Stimulated activated CD8-positive, alpha-beta memory T cell treated with anti-CD3 and anti-CD28 coated beads, Interleukin-4, amount 100 ng/mL, for 4 hours (primary cell): Measurements from ENCODE around the gene RAI1.

Source experiments
- DNase-seq, 2 donors: peaks; one replicate each; pipeline ENCODE4 v3.0.0-alpha.2; 2020; ENCODE audit warnings: low read depth in 2 of 2, low spot score in 1 of 2

RAI1 gene

DNA sequence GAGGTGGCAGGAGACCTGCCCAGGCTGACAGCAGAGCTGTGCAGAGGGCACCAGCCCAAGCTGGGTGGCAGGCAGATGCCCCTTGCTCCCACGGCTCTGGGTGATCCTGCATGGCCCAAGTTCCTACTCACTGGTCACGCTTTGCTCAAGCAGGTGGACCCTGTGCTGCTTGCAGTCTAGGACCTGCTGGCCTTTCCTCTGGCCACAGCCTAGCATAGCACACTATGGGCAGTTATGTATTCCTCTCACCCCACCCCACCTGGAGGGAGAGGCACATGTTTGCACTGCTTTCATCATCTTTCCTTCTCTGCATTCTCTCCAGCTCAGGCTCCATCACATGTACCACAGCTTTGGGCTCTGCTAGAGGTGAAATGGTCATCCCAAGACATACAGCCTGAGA lies 175.1 kb downstream of the RAI1 start:
- DNase-seq, result no peak

DNA sequence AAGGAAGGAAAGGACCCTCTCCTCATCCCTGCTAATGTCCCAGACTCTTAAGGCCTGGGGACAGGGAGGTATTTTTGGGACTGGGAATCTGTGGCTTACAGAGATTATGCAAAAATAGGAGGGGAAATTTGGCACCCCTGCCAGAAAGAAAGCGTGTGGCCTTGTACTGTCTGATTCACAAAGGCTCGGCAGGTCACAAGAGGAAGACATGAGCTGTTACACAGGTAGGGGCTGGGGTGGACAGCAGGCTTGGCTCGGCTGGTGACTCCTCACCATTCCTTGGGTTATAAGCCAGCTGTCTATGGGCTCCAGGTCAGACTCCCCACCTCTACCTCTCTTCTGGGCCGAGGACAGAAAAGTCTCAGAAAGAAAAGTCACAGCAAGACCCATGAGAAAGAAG lies 176.2 kb downstream of the RAI1 start:
- DNase-seq, result no peak

DNA sequence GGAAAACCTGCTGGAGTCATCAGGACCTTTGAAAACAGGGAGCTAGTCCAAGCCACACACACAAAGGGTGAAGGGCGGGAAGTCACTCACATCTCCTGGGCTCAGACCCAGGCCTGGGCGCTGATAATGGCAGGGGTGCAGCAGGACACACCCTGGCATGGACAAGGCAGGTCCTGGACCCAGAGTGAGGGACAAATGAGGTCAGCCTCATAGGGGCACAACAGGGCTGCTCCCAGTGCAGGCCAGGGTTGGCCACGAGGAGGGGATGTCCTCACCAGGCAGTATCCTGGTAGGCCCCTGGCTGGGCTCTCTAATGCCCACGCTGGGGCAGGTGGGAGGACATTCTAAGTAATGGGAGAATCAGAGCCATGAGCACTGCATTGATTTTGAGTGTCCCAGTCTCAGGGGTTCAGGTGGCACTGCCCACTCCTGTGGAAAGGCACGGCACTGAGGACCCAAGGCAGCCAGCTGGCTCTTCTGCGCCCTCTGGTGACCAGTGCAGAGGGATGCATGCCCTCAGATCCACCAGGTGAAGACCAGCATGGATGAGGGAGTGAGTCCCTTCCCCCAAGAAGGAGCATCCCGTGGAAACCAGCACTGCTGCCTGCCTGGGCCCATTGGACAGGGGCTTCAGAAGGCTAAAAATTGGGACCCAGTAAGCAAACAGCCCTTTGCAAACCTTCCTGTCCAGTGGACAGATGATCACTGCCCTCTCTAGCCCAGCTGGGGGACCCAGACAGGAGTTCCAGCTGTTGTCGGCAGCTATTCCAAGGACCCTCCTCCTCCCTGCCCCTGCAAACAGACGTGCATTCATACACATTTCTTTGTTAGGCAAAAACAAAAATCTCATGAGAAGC lies 178.9 kb downstream of the RAI1 start:
- peak; percentile 38 to 43 for DNase-seq

DNA sequence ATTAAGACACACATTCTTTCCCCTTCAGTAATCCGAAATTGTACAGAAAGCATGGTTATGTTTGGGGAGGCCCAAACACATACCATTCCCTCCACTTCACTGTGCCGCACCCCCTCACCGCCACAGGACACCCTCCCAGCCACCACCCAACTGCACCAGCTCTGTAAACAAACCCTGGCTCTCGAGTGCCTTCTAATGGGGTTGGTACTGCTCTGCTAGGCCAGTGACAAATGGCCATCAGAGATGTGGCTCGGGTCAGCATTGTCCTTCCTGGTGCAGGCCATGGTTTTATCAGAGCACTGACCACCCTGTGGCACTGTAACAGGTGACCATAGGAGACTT lies 179.5 kb downstream of the RAI1 start:
- no peak for DNase-seq
